Measurements from ENCODE around the gene CEACAM1. TPM values are rescaled to one million over a fixed set of nuclear protein-coding genes. Genes with fewer than 3 reads are reported as not detected.
"Not testable (repeated sequence)": the region's sequence is repeated elsewhere in the genome, so short reads cannot be mapped to it uniquely, and the experiment has no call there.

CEACAM1 gene
- total and polyA plus RNA-seq, 8 donors = 5.6 to 24.0 (median 7.3) TPM

DNA sequence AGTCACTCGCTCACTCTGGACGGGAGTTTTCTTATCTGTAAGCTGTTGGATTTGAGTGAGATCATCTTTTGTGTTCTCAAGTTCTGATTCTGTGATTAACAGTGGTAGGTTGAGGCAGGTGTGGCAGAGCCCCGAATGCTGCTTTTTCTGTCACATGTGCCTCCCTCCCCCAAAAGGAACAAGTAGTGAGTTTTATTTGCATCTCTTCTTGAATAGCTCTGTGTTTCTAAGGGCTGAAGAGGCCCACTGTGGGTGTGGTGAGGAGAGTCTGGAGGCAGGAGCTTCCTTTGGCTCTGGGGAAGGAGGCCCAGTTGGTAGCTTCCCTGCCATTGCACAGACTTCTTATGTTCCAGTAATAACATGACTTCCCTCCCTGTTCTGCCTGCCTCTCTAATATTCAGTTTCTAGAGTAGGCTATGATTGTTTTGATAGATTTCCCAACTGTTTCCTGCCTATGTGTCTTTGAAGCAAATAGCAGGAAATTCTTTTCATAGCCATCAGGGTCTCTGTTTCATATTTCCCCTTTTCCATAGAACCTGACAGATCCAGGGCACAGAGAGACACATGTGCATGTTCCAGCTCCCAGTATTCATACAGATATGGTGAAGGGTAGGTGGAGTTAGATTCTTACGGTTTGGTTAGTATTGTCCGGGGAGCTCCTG, 61.6 kb downstream of the CEACAM1 start:
- no peaks in the 10 kb centered on the region for H3K36me3 ChIP-seq
- H3K9me3 ChIP-seq = no peaks in the 10 kb centered on the region
- no peak for ATAC-seq
- H3K27me3 ChIP-seq = no peaks in the 10 kb centered on the region
- no peak for TF ChIP-seq CTCF (IDR thresholded peaks at IDR 0.05)
- peaks cover 0 to 34% of the 10 kb centered on the region in 2 donors for H3K4me1 ChIP-seq
- peak overlapping the region in 1 of 2 donors; percentile 57 for H3K27ac ChIP-seq
- DNase-seq = no peak
- intact Hi-C loops (cut with DNase I) = no loop called here
- H3K4me3 ChIP-seq = no peak overlapping the region

GRCh38 chr19:42465827-42466280, 62.4 kb downstream of the CEACAM1 start:
- Histone ChIP-seq H3K27ac (peak overlapping the region in 1 of 2 donors; percentile 57), H3K4me1 (peaks cover 0 to 34% of the 10 kb centered on the region in 2 donors), H3K36me3 (no peaks in the 10 kb centered on the region), H3K9me3 (no peaks in the 10 kb centered on the region), H3K4me3 (no peak overlapping the region), H3K27me3 (no peaks in the 10 kb centered on the region)
- no peak for TF ChIP-seq CTCF (IDR thresholded peaks at IDR 0.05)
- no peak for ATAC-seq
- DNase-seq = no peak
- intact Hi-C loops (cut with DNase I) = no loop called here

DNA sequence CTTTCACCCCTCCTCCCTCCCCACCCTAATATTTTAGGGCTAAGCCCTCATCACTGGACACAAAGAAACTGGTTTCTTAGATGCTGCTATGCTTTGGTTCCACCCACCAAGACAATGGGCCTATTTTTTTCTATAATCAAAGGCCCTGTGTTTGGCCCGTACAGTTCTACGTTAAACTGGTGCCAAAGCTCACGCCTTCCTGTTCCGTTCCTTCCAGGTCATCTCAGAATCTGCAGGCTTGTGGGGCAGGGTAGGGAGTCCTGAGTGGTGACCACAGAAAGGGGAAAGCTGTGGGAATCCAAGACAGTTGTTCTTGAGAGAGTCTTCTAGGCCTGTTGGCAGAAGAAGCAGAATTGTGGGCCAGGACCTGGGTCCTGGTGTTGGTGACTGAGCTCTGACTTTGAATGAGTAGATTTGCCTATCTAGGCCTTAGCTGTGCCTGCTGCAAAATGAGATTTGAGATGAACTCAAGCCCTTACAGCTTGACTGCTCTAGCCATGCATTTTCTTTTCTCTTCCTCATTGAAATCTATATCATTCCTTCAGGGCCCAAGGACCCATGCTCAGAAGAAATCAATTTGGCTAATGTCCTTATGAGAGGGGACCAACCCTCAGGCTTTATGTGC, 66.5 kb downstream of the CEACAM1 start:
- Histone ChIP-seq H3K27me3 (no peaks in the 10 kb centered on the region), H3K4me1 (peaks cover 0 to 14% of the 10 kb centered on the region in 2 donors), H3K9me3 (no peaks in the 10 kb centered on the region), H3K36me3 (no peaks in the 10 kb centered on the region), H3K4me3 (no peak overlapping the region), H3K27ac (no peak overlapping the region)
- ATAC-seq (no peak), DNase-seq (no peak)
- TF ChIP-seq CTCF (IDR thresholded peaks at IDR 0.05) = no peak
- intact Hi-C loops (cut with DNase I) = no loop called here

DNA sequence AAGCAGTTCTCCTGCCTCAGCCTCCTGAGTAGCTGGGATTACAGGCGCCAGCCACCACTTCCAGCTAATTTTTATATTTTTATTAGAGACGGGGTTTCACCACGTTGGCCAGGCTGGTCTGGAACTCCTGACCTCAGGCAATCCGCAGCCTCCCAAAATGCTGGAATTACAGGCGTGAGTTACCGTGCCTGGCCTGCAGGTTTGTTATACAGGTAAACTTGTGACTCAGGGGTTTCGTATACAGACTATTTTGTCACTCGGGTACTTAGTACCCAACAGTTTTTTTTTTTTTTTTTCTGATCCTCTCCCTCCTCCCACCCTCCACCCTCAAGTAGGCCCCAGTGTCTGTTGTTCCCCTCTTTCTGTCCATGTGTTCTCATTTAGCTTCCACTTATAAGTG, 67.0 kb downstream of the CEACAM1 start:
- DNase-seq; H3K4me3 ChIP-seq; H3K36me3 ChIP-seq; H3K27me3 ChIP-seq; H3K4me1 ChIP-seq; intact Hi-C loops (cut with DNase I); H3K27ac ChIP-seq; H3K9me3 ChIP-seq; ATAC-seq: not testable (repeated sequence)

DNA sequence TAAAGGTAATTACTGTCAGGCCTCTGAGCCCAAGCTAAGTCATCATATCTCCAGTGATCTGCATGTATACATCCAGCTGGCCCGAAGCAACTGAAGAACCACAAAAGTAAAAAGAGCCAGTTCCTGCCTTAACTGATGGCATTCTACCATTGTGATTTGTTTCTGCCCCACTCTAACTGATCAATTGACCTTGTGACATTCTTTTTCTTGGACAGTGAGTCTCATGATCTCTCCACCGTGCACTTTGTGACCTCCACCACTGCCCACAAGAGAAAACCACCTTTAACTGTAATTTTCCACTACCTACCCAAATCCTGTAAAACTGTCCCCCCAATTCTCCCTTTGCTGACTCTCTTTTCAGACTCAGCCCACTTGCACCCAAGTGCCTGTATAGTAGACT, 68.4 kb downstream of the CEACAM1 start:
- no peak for ATAC-seq
- Histone ChIP-seq H3K9me3 (no peaks in the 10 kb centered on the region), H3K36me3 (no peaks in the 10 kb centered on the region), H3K27me3 (no peaks in the 10 kb centered on the region), H3K27ac (no peak overlapping the region), H3K4me1 (peaks cover 0 to 11% of the 10 kb centered on the region in 2 donors), H3K4me3 (no peak overlapping the region)
- TF ChIP-seq CTCF (IDR thresholded peaks at IDR 0.05) = no peak
- no peak for DNase-seq
- intact Hi-C loops (cut with DNase I) = no loop called here

Other genes with a start within 250 kb of the CEACAM1 start
- 1 to 10 TPM; 1.1 TPM for gene PRR19, start 226.3 kb downstream of the CEACAM1 start, total RNA-seq
- gene PRR19, start 226.3 kb downstream of the CEACAM1 start, polyA plus RNA-seq (ENCODE audit: insufficient read length in 6 of 6) = 1 to 10 TPM; 1.2 to 2.6 (median 1.7) TPM
- gene PAFAH1B3, start 225.9 kb downstream of the CEACAM1 start, total RNA-seq = 10 to 100 TPM; 25.0 to 25.7 TPM
- 100 to 1,000 TPM in 1 of 6 donors, 10 to 100 TPM in 5; 81.5 to 102 (median 90.7) TPM for gene PAFAH1B3, start 225.9 kb downstream of the CEACAM1 start, polyA plus RNA-seq (ENCODE audit: insufficient read length in 6 of 6)
- gene TMEM145, start 215.2 kb downstream of the CEACAM1 start, total RNA-seq = under 1 TPM; 0.21 to 0.32 TPM
- 1 to 10 TPM in 4 of 6 donors, under 1 TPM in 2; 0.50 to 1.6 (median 1.1) TPM for gene TMEM145, start 215.2 kb downstream of the CEACAM1 start, polyA plus RNA-seq (ENCODE audit: insufficient read length in 6 of 6)
- 10 to 100 TPM; 15.7 to 24.9 TPM for gene MEGF8, start 202.8 kb downstream of the CEACAM1 start, total RNA-seq
- 10 to 100 TPM; 25.7 to 38.9 (median 37.8) TPM for gene MEGF8, start 202.8 kb downstream of the CEACAM1 start, polyA plus RNA-seq (ENCODE audit: insufficient read length in 6 of 6)
- 1 to 10 TPM; 1.2 to 3.2 TPM for gene CNFN, start 138.2 kb downstream of the CEACAM1 start, total RNA-seq
- under 1 TPM in 5 of 6 donors, not detected in 1; 0.32 to 0.97 (median 0.52) TPM for gene CNFN, start 138.2 kb downstream of the CEACAM1 start, polyA plus RNA-seq (ENCODE audit: insufficient read length in 6 of 6)
- 1 to 10 TPM; 4.0 to 5.9 TPM for gene LIPE, start 101.1 kb downstream of the CEACAM1 start, total RNA-seq
- gene LIPE, start 101.1 kb downstream of the CEACAM1 start, polyA plus RNA-seq (ENCODE audit: insufficient read length in 6 of 6) = 10 to 100 TPM in 3 of 6 donors, 1 to 10 TPM in 3; 8.8 to 11.0 (median 10.1) TPM
- 100 to 1,000 TPM; 162 to 257 TPM for gene CXCL17, start 85.5 kb downstream of the CEACAM1 start, total RNA-seq
- 10 to 100 TPM in 4 of 6 donors, 1 to 10 TPM in 2; 8.5 to 18.0 (median 13.1) TPM for gene CXCL17, start 85.5 kb downstream of the CEACAM1 start, polyA plus RNA-seq (ENCODE audit: insufficient read length in 6 of 6)
- 1 to 10 TPM in 1 of 2 donors, under 1 TPM in 1; 0.16 to 2.6 TPM for gene CEACAM8, start 66.4 kb upstream of the CEACAM1 start, total RNA-seq
- gene CEACAM8, start 66.4 kb upstream of the CEACAM1 start, polyA plus RNA-seq (ENCODE audit: insufficient read length in 6 of 6) = under 1 TPM; 0.14 to 0.70 (median 0.36) TPM
- not detected for gene PSG3, start 212.0 kb upstream of the CEACAM1 start, total RNA-seq
- gene PSG3, start 212.0 kb upstream of the CEACAM1 start, polyA plus RNA-seq (ENCODE audit: insufficient read length in 6 of 6) = under 1 TPM in 3 of 6 donors, not detected in 3; 0.10 to 0.73 (median 0.14) TPM
- gene PSG8, start 237.2 kb upstream of the CEACAM1 start, total RNA-seq = not detected
- gene PSG8, start 237.2 kb upstream of the CEACAM1 start, polyA plus RNA-seq (ENCODE audit: insufficient read length in 6 of 6) = under 1 TPM in 3 of 6 donors, not detected in 3; 0.08 to 0.21 (median 0.15) TPM

Measured in left lung (tissue), 10 donors.